ENCODE results near the gene OLFM1. TPM values are rescaled to one million over a fixed set of nuclear protein-coding genes. Genes with fewer than 3 reads are reported as not detected.

OLFM1 gene
- total RNA-seq, 1 donor from 2014 or later, result 8.0 TPM

DNA sequence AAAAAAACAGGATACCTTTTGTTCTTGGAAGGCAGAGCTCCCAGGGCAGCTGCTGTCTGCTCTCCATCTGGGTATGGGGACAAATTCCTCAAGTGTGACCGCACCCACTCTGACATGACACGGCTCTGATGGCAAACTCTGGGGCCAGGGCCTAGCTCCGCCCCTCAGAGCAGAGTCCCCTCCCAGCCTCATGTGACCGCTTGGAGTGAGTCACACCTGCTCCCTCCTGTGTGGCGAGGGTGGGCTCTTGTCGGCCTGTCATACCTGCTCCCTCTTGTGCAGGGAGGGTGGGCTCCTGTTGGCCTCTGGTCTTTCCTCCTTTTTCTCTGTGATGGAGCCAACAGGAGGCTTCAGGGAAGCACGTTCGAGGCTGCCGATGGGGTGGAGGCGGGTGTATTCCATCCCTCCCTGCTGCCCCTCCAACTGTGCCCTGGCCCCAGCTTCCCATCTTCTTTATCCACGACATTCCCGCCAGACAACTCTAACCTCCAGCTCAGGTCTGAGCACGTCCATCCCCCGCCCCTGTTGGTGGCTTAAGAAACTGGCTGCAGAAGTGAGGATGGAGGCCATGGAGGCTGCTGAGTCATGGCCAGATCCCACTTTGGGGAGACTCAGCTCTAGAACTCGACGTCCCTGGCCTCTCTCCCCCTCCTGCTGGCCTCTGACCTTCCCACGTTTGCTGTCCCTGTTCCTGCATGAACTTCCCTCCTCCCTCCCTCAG lies 65.3 kb downstream of the OLFM1 start:
- TF ChIP-seq, protein P1, sequence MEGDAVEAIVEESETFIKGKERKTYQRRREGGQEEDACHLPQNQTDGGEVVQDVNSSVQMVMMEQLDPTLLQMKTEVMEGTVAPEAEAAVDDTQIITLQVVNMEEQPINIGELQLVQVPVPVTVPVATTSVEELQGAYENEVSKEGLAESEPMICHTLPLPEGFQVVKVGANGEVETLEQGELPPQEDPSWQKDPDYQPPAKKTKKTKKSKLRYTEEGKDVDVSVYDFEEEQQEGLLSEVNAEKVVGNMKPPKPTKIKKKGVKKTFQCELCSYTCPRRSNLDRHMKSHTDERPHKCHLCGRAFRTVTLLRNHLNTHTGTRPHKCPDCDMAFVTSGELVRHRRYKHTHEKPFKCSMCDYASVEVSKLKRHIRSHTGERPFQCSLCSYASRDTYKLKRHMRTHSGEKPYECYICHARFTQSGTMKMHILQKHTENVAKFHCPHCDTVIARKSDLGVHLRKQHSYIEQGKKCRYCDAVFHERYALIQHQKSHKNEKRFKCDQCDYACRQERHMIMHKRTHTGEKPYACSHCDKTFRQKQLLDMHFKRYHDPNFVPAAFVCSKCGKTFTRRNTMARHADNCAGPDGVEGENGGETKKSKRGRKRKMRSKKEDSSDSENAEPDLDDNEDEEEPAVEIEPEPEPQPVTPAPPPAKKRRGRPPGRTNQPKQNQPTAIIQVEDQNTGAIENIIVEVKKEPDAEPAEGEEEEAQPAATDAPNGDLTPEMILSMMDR (conservative IDR thresholded peaks at IDR 0.05), result no peak
- Mint-ChIP-seq H3K9me3 (no peaks in the 10 kb centered on the region), H3K36me3 (no peaks in the 10 kb centered on the region), H3K4me3 (no peak overlapping the region), H3K27me3 (peaks cover 45% of the 10 kb centered on the region), H3K27ac (no peak overlapping the region), H3K4me1 (ENCODE audit: unreplicated experiment) (no peaks in the 10 kb centered on the region)
- DNase-seq (ENCODE audit: extremely low spot score, unreplicated experiment), result no peak

DNA sequence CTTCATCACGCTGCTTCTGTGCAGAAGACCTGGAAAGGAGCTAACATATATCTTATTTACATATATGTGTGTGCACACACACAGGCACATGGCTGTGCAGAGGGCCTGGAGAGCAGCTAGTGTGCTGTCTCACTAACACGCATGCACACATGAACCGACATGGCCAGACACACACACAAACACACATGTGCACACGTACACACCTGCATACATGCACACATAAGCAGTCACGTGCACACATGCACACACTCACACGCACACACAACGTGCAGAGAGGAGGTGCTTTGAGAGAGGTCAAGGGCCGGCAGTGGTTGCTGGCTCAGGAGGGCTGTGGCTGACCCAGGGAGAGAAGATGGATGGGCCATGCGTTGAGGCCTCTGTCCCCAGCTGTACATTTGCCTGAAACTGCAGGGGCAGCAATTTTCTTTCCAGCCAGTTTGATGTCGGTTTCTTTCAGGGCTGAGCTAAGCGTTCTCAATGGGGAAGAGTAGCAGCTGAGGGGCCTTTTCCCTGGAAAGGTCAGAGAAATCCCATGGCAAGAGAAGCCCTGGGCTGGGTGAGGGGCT lies 66.7 kb downstream of the OLFM1 start:
- H3K4me3 Mint-ChIP-seq, result no peak overlapping the region
- H3K9me3 Mint-ChIP-seq, result no peaks in the 10 kb centered on the region
- TF ChIP-seq, protein P1 (conservative IDR thresholded peaks at IDR 0.05), result no peak
- no peaks in the 10 kb centered on the region for H3K4me1 Mint-ChIP-seq (ENCODE audit: unreplicated experiment)
- H3K36me3 Mint-ChIP-seq, result no peaks in the 10 kb centered on the region
- no peak for DNase-seq (ENCODE audit: extremely low spot score, unreplicated experiment)
- H3K27ac Mint-ChIP-seq, result no peak overlapping the region
- peaks cover 47% of the 10 kb centered on the region for H3K27me3 Mint-ChIP-seq

DNA sequence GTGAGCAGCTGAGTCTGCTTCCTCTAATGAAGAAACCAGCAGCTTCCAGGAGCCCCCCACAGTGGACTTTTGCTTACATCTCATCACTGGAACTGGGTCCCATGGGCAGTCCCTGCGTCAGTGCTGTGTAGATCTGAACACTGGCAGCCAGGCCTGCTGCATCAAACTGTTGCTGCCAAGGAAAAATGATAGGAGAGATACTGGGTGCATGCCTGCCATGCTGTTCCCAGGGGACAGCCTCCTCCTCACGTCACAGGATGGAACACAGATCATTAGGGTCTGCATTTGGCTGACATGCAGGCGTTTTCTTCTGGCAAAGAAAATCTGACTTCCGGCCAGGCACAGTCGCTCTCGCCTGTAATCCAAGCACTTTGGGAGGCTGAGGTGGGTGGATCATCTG lies 67.9 kb downstream of the OLFM1 start:
- H3K27me3 Mint-ChIP-seq, result peaks cover 51% of the 10 kb centered on the region
- no peaks in the 10 kb centered on the region for H3K36me3 Mint-ChIP-seq
- no peaks in the 10 kb centered on the region for H3K9me3 Mint-ChIP-seq
- H3K27ac Mint-ChIP-seq, result no peak overlapping the region
- no peak for DNase-seq (ENCODE audit: extremely low spot score, unreplicated experiment)
- TF ChIP-seq, protein P1 (conservative IDR thresholded peaks at IDR 0.05), result no peak
- H3K4me1 Mint-ChIP-seq (ENCODE audit: unreplicated experiment), result no peaks in the 10 kb centered on the region
- no peak overlapping the region for H3K4me3 Mint-ChIP-seq

DNA sequence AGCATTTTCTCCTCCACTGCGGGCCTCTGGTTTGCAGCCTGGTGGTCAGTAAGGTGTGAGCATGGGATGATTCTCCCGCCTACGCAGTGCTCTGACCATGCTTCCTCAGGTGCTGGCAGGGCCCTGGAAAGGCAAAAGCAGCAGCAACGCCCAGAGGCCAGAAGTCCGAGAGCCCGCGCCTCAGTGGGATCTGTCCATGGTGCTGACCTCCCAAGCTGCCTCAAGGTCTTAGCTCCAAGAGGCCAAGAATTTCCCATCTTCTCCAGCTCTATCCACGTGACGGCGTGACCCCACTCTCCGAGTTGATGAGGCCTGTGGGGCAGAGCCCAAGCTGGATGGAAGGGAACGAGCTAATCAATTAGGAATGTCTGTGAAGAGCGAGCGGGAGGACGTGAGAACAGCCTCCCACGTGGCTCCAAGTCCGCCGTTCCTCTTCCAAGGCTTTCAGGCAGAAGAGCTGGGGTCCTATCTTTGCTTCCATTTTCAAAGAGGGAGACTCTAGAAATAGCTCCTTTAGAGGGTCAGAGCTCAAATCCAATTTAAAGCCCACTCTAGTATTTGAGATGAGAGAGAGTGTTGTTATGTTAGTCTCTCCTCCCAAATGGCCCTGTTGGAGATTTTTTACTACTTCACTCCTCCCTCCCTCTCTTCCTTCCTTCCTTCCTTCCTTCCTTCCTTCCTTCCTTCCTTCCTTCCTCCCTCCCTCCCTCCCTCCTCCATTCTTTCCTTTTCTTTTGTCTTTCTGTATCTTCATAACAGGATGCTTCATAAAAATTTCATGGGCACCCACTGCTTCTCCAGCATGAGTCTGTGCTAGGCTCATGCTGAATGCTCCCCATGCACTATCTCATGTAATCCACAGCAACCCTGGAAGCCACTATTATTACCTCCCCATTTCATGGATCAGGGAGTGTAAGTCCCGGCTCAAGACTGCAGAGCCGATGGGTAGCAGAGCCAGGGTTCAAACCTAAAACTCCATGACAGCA lies 69.3 kb downstream of the OLFM1 start:
- H3K4me1 Mint-ChIP-seq (ENCODE audit: unreplicated experiment), result no peaks in the 10 kb centered on the region
- H3K4me3 Mint-ChIP-seq, result no peak overlapping the region
- H3K36me3 Mint-ChIP-seq, result no peaks in the 10 kb centered on the region
- TF ChIP-seq, protein P1 (conservative IDR thresholded peaks at IDR 0.05), result no peak
- no peak overlapping the region for H3K27ac Mint-ChIP-seq
- DNase-seq (ENCODE audit: extremely low spot score, unreplicated experiment), result peak; percentile 83
- H3K9me3 Mint-ChIP-seq, result no peaks in the 10 kb centered on the region
- H3K27me3 Mint-ChIP-seq, result peaks cover 56% of the 10 kb centered on the region

DNA sequence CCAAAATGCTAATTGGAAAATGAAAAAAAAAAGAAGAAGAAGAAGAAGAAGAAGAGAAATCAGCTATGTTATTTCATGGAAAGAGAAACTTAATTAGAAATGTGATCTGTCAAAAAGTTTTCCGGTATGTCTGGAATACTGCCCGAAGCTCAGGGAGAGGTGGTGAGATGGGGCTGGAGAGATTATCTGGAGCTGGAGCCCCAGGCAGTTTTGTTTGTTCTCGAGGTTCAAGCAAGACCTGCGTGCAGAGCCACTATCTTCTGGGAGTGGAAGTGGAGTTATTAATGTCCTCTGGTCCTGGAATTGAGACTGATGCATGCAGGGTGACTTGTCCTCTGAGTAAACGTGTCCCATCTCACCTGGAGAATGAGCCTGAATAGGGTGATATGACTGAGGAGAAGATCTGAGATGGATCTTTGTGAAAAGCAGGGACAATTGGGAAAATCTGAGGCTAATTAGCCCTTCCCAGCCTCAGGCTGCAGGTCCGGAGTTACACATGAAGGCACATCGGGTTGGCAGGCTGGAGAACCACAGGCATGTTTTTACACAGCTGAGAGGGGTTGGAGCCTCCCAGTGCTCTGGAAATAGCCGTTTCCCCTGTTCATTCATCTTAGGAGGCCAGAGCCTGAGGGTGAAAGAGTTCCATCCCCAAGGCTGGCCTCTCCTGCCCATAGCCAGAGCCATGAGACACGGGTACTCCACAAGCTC lies 70.5 kb downstream of the OLFM1 start:
- H3K36me3 Mint-ChIP-seq, result no peaks in the 10 kb centered on the region
- peaks cover 55% of the 10 kb centered on the region for H3K27me3 Mint-ChIP-seq
- DNase-seq (ENCODE audit: extremely low spot score, unreplicated experiment), result no peak
- no peak overlapping the region for H3K27ac Mint-ChIP-seq
- no peaks in the 10 kb centered on the region for H3K9me3 Mint-ChIP-seq
- H3K4me3 Mint-ChIP-seq, result no peak overlapping the region
- TF ChIP-seq, protein P1 (conservative IDR thresholded peaks at IDR 0.05), result no peak
- H3K4me1 Mint-ChIP-seq (ENCODE audit: unreplicated experiment), result no peaks in the 10 kb centered on the region

All from type B pancreatic cell (in vitro differentiated cells).